ENCODE results near the gene SSR2.

Gene SSR2

GRCh38 chr1:155967341-155968050 is 53.3 kb downstream of the SSR2 start:
- Histone ChIP-seq H3K9me3 (replicated peaks; ENCODE audit: low read length) (no peaks in the 10 kb centered on the region), H3K9ac (ENCODE audit: low read depth, low read length) (peak overlapping the region; percentile 70), H3K36me3 (ENCODE audit: insufficient read depth, low read length) (peaks cover 65% of the 10 kb centered on the region), H3K27me3 (ENCODE audit: control insufficient read depth, insufficient read depth, low read length) (no peaks in the 10 kb centered on the region), H3K4me3 (ENCODE audit: low read length) (peak overlapping the region; percentile 34), H3K4me1 (ENCODE audit: control insufficient read depth, insufficient read depth, low read length) (peaks cover 61% of the 10 kb centered on the region), H3K4me2 (ENCODE audit: low read length) (peak overlapping the region; percentile 72)

- no peak overlapping the region for H3K4me3 ChIP-seq (ENCODE audit: low read length)
- peak overlapping the region; percentile 72 for H3K4me2 ChIP-seq (ENCODE audit: low read length)
- H3K9ac ChIP-seq (ENCODE audit: low read depth, low read length), result peak overlapping the region; percentile 70
- no peaks in the 10 kb centered on the region for H3K27me3 ChIP-seq (ENCODE audit: control insufficient read depth, insufficient read depth, low read length)
- H3K9me3 ChIP-seq (replicated peaks; ENCODE audit: low read length), result no peaks in the 10 kb centered on the region
- peaks cover 60% of the 10 kb centered on the region for H3K4me1 ChIP-seq (ENCODE audit: control insufficient read depth, insufficient read depth, low read length)
- peaks cover 67% of the 10 kb centered on the region for H3K36me3 ChIP-seq (ENCODE audit: insufficient read depth, low read length)
Observed at GRCh38 chr1:155966750-155967149, 54.0 kb downstream of the SSR2 start.

DNA sequence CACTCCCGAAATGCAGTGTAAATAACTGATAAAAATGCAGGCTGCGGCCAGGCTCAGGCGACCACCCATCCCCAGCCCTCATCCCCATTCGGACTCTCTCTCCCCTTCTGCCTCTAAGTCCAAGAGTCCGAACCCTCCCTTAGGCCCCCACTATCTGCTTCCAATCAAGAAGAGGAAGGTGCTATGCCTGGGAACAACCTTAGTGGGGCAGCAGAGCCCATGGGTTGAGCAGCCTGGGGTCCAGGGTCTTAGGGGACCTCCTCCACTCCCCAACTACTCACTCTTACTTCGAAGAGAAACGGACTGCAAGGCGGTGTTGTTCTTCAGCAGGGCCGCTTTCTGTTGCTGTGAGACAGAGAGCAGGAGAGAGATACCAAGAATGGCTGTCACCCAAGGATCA is 54.6 kb downstream of the SSR2 start:
- Histone ChIP-seq H3K27me3 (ENCODE audit: control insufficient read depth, insufficient read depth, low read length) (no peaks in the 10 kb centered on the region), H3K4me3 (ENCODE audit: low read length) (no peak overlapping the region), H3K4me1 (ENCODE audit: control insufficient read depth, insufficient read depth, low read length) (peaks cover 64% of the 10 kb centered on the region), H3K9ac (ENCODE audit: low read depth, low read length) (no peak overlapping the region), H3K4me2 (ENCODE audit: low read length) (no peak overlapping the region), H3K36me3 (ENCODE audit: insufficient read depth, low read length) (peaks cover 71% of the 10 kb centered on the region), H3K9me3 (replicated peaks; ENCODE audit: low read length) (no peaks in the 10 kb centered on the region)

GRCh38 chr1:155964193-155964592 is 56.6 kb downstream of the SSR2 start:
- Histone ChIP-seq H3K4me1 (ENCODE audit: control insufficient read depth, insufficient read depth, low read length) (peaks cover 53% of the 10 kb centered on the region), H3K4me2 (ENCODE audit: low read length) (no peak overlapping the region), H3K27me3 (ENCODE audit: control insufficient read depth, insufficient read depth, low read length) (no peaks in the 10 kb centered on the region), H3K9me3 (replicated peaks; ENCODE audit: low read length) (no peaks in the 10 kb centered on the region), H3K36me3 (ENCODE audit: insufficient read depth, low read length) (peaks cover 80% of the 10 kb centered on the region), H3K9ac (ENCODE audit: low read depth, low read length) (no peak overlapping the region), H3K4me3 (ENCODE audit: low read length) (no peak overlapping the region)

- H3K9me3 ChIP-seq (replicated peaks; ENCODE audit: low read length), result no peaks in the 10 kb centered on the region
- peak overlapping the region; percentile 11 for H3K9ac ChIP-seq (ENCODE audit: low read depth, low read length)
- no peak overlapping the region for H3K4me2 ChIP-seq (ENCODE audit: low read length)
- peaks cover 79% of the 10 kb centered on the region for H3K36me3 ChIP-seq (ENCODE audit: insufficient read depth, low read length)
- H3K4me1 ChIP-seq (ENCODE audit: control insufficient read depth, insufficient read depth, low read length), result peaks cover 38% of the 10 kb centered on the region
- no peak overlapping the region for H3K4me3 ChIP-seq (ENCODE audit: low read length)
- H3K27me3 ChIP-seq (ENCODE audit: control insufficient read depth, insufficient read depth, low read length), result no peaks in the 10 kb centered on the region
Observed at GRCh38 chr1:155962599-155963211, 58.0 kb downstream of the SSR2 start.

- Histone ChIP-seq H3K27me3 (ENCODE audit: control insufficient read depth, insufficient read depth, low read length) (no peaks in the 10 kb centered on the region), H3K36me3 (ENCODE audit: insufficient read depth, low read length) (peaks cover 80% of the 10 kb centered on the region), H3K4me3 (ENCODE audit: low read length) (peak overlapping the region; percentile 23), H3K4me1 (ENCODE audit: control insufficient read depth, insufficient read depth, low read length) (peaks cover 30% of the 10 kb centered on the region), H3K9me3 (replicated peaks; ENCODE audit: low read length) (no peaks in the 10 kb centered on the region), H3K4me2 (ENCODE audit: low read length) (peak overlapping the region; percentile 64), H3K9ac (ENCODE audit: low read depth, low read length) (peak overlapping the region; percentile 71)
Observed at GRCh38 chr1:155961937-155962336, 58.8 kb downstream of the SSR2 start.

DNA sequence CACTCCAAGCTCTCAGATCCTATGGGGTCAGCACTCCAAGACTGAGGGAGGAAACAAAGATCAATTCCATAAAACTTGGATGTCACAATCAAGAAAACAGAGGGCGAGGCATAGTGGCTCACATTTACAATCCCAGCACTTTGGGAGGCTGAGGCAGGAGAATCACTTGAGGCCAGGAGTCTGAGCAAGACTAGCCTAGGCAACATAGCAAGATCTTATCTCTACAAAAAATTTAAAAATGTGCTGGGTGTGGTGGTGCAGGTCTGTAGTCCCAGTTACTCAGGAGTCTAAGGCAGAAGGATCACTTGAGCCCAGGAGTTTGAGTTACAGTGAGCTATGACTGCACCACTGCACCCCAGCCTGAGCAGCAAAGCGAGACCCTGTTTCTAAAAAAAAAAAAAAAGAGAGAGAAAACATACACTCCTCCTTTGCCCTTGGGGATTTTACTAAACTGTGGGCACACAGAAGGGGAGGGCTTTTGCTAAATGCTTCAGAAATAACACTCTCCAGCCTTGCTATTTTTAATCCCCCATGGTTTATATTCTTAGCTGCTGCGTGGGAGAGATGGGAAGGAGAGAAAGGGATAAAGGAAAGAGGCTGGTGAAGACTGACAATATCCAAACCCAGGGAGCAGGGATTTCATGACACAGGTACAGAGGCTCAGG is 60.5 kb downstream of the SSR2 start:
- Histone ChIP-seq H3K4me1 (ENCODE audit: control insufficient read depth, insufficient read depth, low read length) (peaks cover 26% of the 10 kb centered on the region), H3K4me3 (ENCODE audit: low read length) (no peak overlapping the region), H3K36me3 (ENCODE audit: insufficient read depth, low read length) (peaks cover 80% of the 10 kb centered on the region), H3K9me3 (replicated peaks; ENCODE audit: low read length) (no peaks in the 10 kb centered on the region), H3K27me3 (ENCODE audit: control insufficient read depth, insufficient read depth, low read length) (no peaks in the 10 kb centered on the region), H3K9ac (ENCODE audit: low read depth, low read length) (peak overlapping the region; percentile 41), H3K4me2 (ENCODE audit: low read length) (no peak overlapping the region)
